T47D (cell line): ENCODE data around the gene ZC3H12D.

Source experiments
- DNase-seq, 2 experiments: peaks; one replicate each; pipeline versions ENCODE4 v3.0.0 to v3.0.0-alpha.2; 2011 to 2012; ENCODE audit warnings: low read depth in 1 of 2, low spot score in 1 of 2
- JUND ChIP-seq: IDR thresholded peaks from 2 replicates; pipeline ENCODE4 v1.6.1; 2012; ENCODE audit warnings: low read depth
- in situ Hi-C: cut with HindIII; loops from 2 replicates; pipeline ENCODE4 v1.10.0; 2016; ENCODE audit warnings: low sequenced_read_pairs, low pct_unique_long_range_greater_than_20kb

Gene ZC3H12D

DNA sequence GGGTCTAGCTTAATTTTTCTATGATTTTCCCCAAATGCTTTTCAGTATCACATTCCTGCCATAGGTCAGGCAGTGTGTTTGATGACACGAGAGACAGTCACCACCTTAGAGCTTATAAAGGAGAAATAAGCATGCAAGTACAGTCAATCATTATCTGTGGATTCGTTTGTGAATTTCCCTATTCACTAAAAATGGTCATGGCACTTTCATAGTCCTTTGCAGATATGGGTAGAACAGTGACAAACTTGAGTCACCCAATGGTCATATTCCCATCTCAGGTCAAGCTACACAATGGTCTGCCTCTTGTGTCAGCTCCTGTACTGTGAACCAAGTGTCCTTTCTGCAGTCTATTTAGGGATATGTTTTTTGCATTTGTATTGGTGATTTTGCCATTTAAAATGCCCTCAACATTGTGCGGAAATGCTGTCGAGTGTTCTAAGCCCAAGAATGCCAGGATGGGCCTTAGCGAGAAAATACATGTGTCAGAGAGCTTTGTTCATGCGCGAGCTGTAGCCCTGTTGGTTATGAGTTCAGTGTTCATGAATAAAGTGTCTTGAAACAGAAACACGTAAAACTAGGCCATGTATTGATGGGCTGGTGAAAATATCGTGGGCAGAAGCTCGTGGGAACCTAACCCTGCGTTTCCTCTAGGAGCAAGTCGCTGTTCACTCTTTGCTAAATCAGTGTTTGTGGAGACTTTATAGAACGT, 65.0 kb downstream of the ZC3H12D start:
- in situ Hi-C loops: no loop called here
- DNase-seq: no peak
- TF ChIP-seq JUND: no peak

DNA sequence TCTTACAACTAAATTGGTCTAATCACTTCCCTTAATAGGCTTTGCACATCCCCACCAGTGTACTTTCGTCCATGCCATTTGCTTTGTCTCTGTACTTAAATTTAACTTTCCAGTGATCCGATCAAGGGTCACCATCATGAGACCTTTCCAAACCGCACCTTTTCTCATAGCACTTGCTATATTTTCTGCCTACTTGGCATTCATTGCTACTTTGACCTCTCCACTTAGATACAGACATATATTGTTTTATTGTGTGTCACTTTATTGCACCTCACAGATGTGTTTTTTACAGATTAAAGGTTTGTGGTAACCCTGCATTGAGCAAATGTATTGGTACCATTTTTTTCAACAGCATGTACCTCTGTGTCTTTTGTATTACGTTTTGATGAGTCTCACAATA, 70.0 kb downstream of the ZC3H12D start:
- in situ Hi-C loops: no loop called here
- DNase-seq: no peak
- no peak for TF ChIP-seq JUND

DNA sequence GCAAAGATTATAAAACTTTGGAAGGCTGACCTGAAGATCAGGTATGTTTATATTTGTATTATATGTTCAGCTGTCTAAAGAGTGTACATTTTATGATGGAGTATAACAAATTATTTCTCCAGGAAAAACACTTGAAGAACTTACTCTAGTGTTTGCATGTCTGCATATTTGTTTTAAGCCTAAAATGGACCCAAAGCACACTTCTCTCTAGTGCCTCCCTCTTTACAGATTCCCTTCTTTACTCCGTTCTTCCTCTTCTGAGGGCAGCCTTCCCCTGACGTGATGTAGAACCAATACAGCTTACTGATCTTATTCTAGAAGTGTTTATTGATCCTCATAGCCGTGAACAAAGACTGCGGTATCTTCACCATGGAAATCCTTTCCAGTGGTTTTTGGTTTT, 70.8 kb downstream of the ZC3H12D start:
- TF ChIP-seq JUND: no peak
- in situ Hi-C loops: no loop called here
- DNase-seq: no peak

DNA sequence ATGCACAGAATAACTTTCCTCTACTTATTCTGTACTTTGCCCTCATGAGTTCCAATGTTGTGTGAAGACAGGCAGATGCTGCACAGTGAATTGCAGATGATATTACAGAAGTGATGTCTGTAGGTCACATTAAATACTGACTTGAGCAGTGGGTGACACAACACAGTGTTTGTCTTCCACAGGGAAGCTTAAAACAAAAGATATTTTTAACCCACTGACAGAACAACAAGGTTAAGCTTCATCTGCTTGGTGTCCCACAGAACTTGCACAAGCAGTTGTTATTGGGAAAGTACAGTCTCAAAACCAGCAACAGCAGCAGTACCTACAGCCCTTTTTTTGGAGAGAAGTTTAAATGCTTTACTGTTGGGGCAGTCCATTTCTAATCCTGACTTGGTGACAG, 74.3 kb downstream of the ZC3H12D start:
- TF ChIP-seq JUND: no peak
- in situ Hi-C loops: no loop called here
- no peak for DNase-seq

DNA sequence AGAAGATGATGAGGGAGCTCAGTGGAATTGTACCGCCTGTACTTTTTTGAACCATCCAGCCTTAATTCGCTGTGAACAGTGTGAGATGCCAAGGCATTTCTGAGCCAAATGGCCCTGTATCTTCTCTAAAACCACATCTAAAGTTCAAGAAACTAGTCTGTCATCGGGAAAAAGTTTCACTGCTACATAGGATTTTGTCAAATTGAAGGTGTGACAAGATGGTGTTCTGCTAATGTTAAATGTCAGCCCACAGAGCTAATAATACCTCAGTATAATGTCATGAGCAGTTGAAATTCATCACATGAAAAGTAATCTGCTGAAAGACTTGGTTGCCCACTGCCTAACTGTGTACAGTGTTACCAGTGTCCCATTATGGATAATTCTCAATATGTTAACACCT, 75.2 kb downstream of the ZC3H12D start:
- in situ Hi-C loops: no loop called here
- DNase-seq: no peak
- TF ChIP-seq JUND: no peak

DNA sequence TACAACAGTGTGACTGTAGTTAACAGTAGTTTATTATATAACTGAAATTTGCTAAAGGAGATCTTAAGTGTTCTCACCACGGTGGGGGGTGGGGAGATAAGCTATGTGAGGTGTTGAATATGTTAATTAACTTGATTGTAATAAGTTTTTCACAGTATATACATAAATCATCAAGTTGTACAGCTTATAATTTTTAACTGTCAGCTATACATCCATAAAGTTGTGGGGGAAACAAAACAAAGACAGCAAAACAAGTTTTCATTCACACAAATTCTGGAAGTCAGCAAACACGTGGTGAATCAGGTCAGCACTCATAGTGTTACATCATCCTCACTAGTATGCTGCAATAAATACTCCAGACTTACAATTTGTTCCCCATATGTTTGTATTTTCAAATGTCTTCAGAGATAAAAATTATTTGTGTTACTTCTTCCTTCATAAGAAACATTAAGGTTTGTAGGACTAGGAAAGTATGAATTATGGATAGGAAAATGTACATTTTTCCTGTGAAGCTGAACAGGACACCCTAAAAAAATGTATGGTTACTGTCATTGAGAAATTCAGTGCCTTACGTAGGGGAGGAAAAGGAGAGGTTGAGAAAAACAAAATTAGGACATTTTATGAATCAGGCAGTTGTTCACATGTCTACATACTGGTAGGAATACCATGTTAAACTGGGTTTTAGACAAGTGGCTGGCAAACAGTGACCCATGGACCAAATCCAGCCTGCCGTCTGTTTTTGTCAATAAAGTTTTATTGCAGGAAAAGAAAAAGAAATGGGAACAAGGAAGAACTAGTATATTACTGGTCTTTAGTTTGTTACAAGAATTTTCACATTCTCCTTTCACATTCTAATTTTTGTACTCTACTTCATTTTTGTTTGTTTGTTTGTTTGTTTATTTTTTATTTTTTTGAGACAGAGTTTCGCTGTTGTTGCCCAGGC, 78.7 kb downstream of the ZC3H12D start:
- DNase-seq: no peak
- in situ Hi-C loops: no loop called here
- no peak for TF ChIP-seq JUND

DNA sequence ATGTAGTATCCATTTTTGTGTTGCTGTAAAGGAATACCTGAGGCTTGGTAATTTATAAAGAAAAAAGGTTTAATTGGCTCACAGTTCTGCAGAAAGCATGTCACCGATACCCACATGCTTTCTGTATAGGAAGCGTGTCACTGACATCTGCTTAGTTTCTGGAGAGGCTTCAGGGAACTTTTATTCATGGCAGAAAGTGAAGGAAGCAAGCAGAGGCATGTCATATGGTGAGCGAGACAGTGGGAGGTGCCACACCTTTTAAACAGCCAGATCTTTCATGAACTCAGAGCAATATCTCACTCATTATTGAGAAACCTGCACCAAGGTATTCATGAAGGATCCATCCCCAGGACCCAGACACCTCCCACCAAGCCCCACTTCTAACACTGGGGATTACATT, 81.3 kb downstream of the ZC3H12D start:
- in situ Hi-C loops: no loop called here
- DNase-seq: no peak
- TF ChIP-seq JUND: no peak

DNA sequence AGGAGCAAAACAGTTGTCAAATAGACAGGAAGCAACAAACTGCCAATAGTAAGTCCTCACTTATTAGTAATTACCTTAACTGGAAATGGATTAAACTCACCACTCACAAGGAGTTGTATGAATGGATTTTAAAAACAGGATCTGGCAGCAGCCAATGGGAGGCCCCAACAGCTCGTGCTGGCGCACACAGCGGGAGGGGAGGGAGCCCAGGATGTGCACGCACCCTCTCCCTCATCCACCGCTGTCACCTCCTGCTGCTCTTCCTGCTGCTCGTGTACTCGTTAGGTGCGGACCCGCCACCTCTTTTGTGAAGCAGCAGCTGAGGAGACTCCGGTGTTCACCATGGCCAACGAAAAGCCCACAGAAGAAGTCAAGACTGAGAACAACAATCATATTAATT, 84.8 kb downstream of the ZC3H12D start, which contains the start of gene SUMO4:
TSS of gene SUMO4 (plus strand) at position 213 of the 400 bp plus-strand sequence. CDS start at position 343, 130 bp downstream.
- no peak for TF ChIP-seq JUND
- no peak for DNase-seq
- in situ Hi-C loops: no loop called here

DNA sequence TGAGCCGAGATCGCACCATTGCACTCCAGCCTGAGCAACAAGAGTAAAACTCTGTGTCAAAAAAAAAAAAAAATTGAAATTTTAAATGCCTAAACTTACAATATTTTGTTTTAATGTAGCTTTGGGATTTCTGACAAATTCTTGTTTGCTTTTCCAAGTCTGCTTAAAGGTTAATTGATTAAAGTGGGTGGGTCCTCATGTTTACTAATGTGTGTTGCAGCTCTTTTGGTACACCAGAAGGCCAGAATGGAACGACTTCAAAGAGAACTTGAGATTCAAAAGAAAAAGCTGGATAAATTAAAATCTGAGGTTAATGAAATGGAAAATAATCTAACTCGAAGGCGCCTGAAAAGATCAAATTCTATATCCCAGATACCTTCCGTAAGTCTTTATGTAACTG, 87.4 kb downstream of the ZC3H12D start:
- DNase-seq: no peak
- in situ Hi-C loops: no loop called here
- no peak for TF ChIP-seq JUND
